DOHH2 (cell line): ENCODE measurements around the gene CHRND.

Source experiments
- EZH2phosphoT487 ChIP-seq: fragments of 200-600 bp; sonication (generic); IDR thresholded peaks from 2 replicates; pipeline ENCODE4 v1.6.1; 2017; ENCODE audit warnings: borderline replicate concordance, mild to moderate bottlenecking, antibody characterized with exemption, low read length, moderate library complexity, mixed read lengths
- TF ChIP-seq, protein P1 (sequence below): fragments of 200-600 bp; sonication (generic); IDR thresholded peaks from one replicate; pipeline ENCODE4 v1.5.1; 2014; ENCODE audit warnings: antibody characterized with exemption, mild to moderate bottlenecking, low read depth, low read length; ENCODE audit not compliant: poor library complexity, severe bottlenecking

DNA sequence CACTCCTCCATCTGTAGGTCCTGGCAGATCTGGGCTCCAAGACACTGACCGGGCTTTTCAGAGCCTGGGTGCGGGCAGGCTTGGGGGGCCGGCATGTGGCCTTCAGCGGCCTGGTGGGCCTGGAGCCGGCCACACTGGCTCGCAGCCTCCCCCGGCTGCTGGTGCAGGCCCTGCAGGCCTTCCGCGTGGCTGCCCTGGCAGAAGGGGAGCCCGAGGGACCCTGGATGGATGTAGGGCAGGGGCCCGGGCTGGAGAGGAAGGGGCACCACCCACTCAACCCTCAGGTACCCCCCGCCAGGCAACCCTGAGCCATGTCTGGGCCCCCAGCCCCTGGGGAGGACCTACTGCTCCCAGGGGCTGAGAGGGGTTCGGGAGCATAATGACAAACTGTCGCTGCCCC is 761 bp upstream of the CHRND start:
- TF ChIP-seq, protein P1, sequence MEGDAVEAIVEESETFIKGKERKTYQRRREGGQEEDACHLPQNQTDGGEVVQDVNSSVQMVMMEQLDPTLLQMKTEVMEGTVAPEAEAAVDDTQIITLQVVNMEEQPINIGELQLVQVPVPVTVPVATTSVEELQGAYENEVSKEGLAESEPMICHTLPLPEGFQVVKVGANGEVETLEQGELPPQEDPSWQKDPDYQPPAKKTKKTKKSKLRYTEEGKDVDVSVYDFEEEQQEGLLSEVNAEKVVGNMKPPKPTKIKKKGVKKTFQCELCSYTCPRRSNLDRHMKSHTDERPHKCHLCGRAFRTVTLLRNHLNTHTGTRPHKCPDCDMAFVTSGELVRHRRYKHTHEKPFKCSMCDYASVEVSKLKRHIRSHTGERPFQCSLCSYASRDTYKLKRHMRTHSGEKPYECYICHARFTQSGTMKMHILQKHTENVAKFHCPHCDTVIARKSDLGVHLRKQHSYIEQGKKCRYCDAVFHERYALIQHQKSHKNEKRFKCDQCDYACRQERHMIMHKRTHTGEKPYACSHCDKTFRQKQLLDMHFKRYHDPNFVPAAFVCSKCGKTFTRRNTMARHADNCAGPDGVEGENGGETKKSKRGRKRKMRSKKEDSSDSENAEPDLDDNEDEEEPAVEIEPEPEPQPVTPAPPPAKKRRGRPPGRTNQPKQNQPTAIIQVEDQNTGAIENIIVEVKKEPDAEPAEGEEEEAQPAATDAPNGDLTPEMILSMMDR: no peak
- TF ChIP-seq EZH2phosphoT487: no peak
